Kidney (tissue), 14 donors: Measurements from ENCODE around the gene PHOX2A. TPM values are rescaled to one million over a fixed set of nuclear protein-coding genes. Genes with fewer than 3 reads are reported as not detected.

Experiments used
- DNase-seq, 5 donors: peaks; one replicate each; pipeline ENCODE4 v3.0.0-alpha.2; 2013 to 2020
- FAIRE-seq: peaks from 2 replicates; lab custom pipeline; 2012; peaks lifted over from hg19 to GRCh38; lab: Jason Lieb, UNC
- H3K27ac ChIP-seq, 2 donors: one replicate each; pipeline ENCODE4 v1.7.0; 2013; ENCODE audit warnings: low read depth in 2 of 2, low read length in 2 of 2, inconsistent platforms in 1 of 2
- H3K27me3 ChIP-seq: one replicate; pipeline ENCODE4 v1.7.1; 2013; ENCODE audit warnings: low read length, inconsistent platforms; ENCODE audit not compliant: control insufficient read depth, insufficient read depth
- H3K36me3 ChIP-seq, 3 donors: one replicate each; pipeline versions ENCODE4 v1.7.0 to v1.7.1; 2013; ENCODE audit warnings: low read length in 3 of 3, control low read depth in 1 of 3, inconsistent platforms in 1 of 3; ENCODE audit not compliant: insufficient read depth in 3 of 3, control insufficient read depth in 2 of 3
- H3K4me1 ChIP-seq, 3 donors: one replicate each; pipeline versions ENCODE4 v1.7.0 to v1.7.1; 2013; ENCODE audit warnings: low read length in 3 of 3, inconsistent platforms in 1 of 3, low read depth in 1 of 3; ENCODE audit not compliant: control insufficient read depth in 2 of 3, insufficient read depth in 2 of 3
- H3K4me3 ChIP-seq, 3 donors: one replicate each; pipeline versions ENCODE4 v1.7.0 to v1.8.1; 2013; ENCODE audit warnings: low read length in 3 of 3, control low read depth in 1 of 3, inconsistent platforms in 1 of 3
- H3K9ac ChIP-seq, 3 donors: one replicate each; pipeline versions ENCODE4 v1.7.0 to v1.7.1; 2013; ENCODE audit warnings: low read length in 3 of 3, control low read depth in 1 of 3, inconsistent platforms in 1 of 3
- H3K9me3 ChIP-seq, 3 donors: one replicate each; pipeline versions ENCODE4 v1.7.0 to v1.7.1; 2013; ENCODE audit warnings: low read length in 3 of 3, control low read depth in 1 of 3, inconsistent platforms in 1 of 3; ENCODE audit not compliant: control insufficient read depth in 2 of 3, insufficient read depth in 1 of 3
- CTCF ChIP-seq: IDR thresholded peaks from 3 replicates; pipeline ENCODE4 v1.5.1; 2012; ENCODE audit warnings: mild to moderate bottlenecking, moderate library complexity, borderline replicate concordance; ENCODE audit not compliant: insufficient read depth; ENCODE audit errors: extremely low read depth
- intact Hi-C: fragments of 100-400 bp; cut with DNase I; formaldehyde crosslinking; loops from one replicate; pipeline ENCODE4 v1.11.1; 2022
- polyA plus RNA-seq: library from polyadenylated mRNA; stranded (reverse); fragments of 350-450 nt; fragmentation: Illumina TruSeq; extraction: RNeasy Lipid Tissue Mini Kit (QIAGEN cat#74804); gene quantifications from one replicate; pipeline ENCODE4 v1.2.3, GENCODE V29; 2014; ENCODE audit warnings: low read depth, low replicate concordance; ENCODE audit not compliant: insufficient read depth
- total RNA-seq: library from RNA; stranded (reverse); fragmentation: NEBNext Ultra II Directional; extraction: Animal tissue kit (Norgen Biotek cat#: 25700); gene quantifications from one replicate; pipeline ENCODE4 v1.2.1, GENCODE V29; 2021
- donor health status: control.
- donor health status: control.
- donor health status: control.
- donor health status: control.
- donor health status: control.
- donor health status: DM: yes; HTN: yes; CAD: no.
- donor health status: Normal renal cell carcinoma (clear cell type).

PHOX2A gene
- total and polyA plus RNA-seq, 2 donors from 2014 or later = not detected

DNA sequence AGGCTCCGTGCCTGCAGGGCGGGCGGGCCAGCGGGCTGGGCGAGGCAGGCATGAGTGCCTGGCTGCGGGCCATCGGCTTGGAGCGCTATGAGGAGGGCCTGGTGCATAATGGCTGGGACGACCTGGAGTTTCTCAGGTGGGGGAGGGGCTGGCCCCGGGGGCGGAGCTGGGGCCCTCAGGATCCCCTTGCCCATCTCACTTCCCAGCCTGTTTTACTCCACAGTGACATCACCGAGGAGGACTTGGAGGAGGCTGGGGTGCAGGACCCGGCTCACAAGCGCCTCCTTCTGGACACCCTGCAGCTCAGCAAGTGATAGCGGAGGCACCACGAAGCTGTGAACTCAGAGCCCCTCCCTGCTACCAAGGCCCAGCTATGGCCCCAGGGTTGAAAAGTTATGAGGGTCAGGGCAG lies 5.9 kb downstream of the PHOX2A start:
- FAIRE-seq (no peak), DNase-seq (peak in 4 of 5 donors; percentile 73 to 91 (median 78))
- Histone ChIP-seq H3K27ac (no peak overlapping the region), H3K4me3 (no peak overlapping the region), H3K9ac (no peak overlapping the region), H3K36me3 (peaks cover 4 to 35% (median 20%) of the 10 kb centered on the region in 3 donors), H3K4me1 (peaks cover 0 to 15% (median 4%) of the 10 kb centered on the region in 3 donors), H3K9me3 (no peaks in the 10 kb centered on the region), H3K27me3 (peaks cover 18% of the 10 kb centered on the region)
- intact Hi-C loops = no loop called here
- TF ChIP-seq CTCF = peak; percentile 49

DNA sequence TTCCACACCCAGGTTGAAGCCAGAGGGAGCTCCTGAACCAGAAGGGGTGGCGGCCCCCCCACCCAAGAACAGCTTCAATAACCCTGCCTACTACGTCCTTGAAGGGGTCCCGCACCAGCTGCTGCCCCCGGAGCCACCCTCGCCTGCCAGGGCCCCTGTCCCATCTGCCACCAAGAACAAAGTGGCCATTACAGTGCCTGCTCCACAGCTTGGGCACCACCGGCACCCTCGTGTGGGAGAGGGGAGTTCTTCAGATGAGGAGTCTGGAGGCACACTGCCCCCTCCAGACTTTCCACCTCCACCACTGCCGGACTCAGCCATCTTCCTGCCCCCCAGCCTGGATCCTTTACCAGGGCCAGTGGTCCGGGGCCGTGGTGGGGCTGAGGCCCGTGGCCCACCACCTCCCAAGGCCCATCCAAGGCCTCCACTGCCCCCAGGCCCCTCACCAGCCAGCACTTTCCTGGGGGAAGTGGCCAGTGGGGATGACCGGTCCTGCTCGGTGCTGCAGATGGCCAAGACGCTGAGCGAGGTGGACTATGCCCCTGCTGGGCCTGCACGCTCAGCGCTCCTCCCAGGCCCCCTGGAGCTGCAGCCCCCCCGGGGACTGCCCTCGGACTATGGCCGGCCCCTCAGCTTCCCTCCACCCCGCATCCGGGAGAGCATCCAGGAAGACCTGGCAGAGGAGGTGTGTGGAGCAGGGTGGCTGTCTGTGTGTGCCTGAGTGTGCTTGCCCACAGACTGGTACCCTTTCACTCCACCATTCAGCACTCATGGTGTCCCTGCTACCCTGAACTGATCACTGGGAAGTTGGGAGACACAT lies 6.7 kb downstream of the PHOX2A start:
- no peak for TF ChIP-seq CTCF
- Histone ChIP-seq H3K9me3 (no peaks in the 10 kb centered on the region), H3K27me3 (peaks cover 15% of the 10 kb centered on the region), H3K36me3 (peaks cover 4 to 43% (median 26%) of the 10 kb centered on the region in 3 donors), H3K9ac (no peak overlapping the region), H3K4me3 (no peak overlapping the region), H3K4me1 (peaks cover 0 to 15% (median 4%) of the 10 kb centered on the region in 3 donors), H3K27ac (peak overlapping the region in 1 of 2 donors; percentile 12)
- DNase-seq (peak in 4 of 5 donors; percentile 32 to 80 (median 50)), FAIRE-seq (no peak)
- intact Hi-C loops = no loop called here

GRCh38 chr11:72236774-72237111 lies 7.2 kb downstream of the PHOX2A start:
- TF ChIP-seq CTCF = no peak
- DNase-seq = no peak
- H3K9me3 ChIP-seq = no peaks in the 10 kb centered on the region
- FAIRE-seq = no peak
- H3K9ac ChIP-seq = no peak overlapping the region
- H3K27ac ChIP-seq = peak overlapping the region in 1 of 2 donors; percentile 12
- H3K4me1 ChIP-seq = peaks cover 0 to 15% (median 4%) of the 10 kb centered on the region in 3 donors
- H3K36me3 ChIP-seq = peaks cover 4 to 48% (median 29%) of the 10 kb centered on the region in 3 donors
- intact Hi-C loops = no loop called here
- H3K4me3 ChIP-seq = no peak overlapping the region
- H3K27me3 ChIP-seq = peaks cover 11% of the 10 kb centered on the region
